Loucy (cell line): ENCODE data around the gene FAM222A.

Source experiments
- H2AFZ ChIP-seq: fragments of 200-600 bp; sonication (generic); 2 replicates; pipeline ENCODE4 v1.6.0; 2016; ENCODE audit warnings: antibody characterized with exemption, mild to moderate bottlenecking, low read length, moderate library complexity
- H3F3A ChIP-seq: fragments of 200-600 bp; 2 replicates; pipeline ENCODE4 v1.6.0; 2016; ENCODE audit warnings: antibody characterized with exemption, low read depth, mild to moderate bottlenecking
- H3K27me3 ChIP-seq: fragments of 200-600 bp; sonication (generic); 2 replicates; pipeline ENCODE4 v1.6.1; 2014; ENCODE audit warnings: low read length, mild to moderate bottlenecking; ENCODE audit not compliant: insufficient read depth, poor library complexity, severe bottlenecking
- H3K36me3 ChIP-seq: fragments of 200-600 bp; sonication (generic); 2 replicates; pipeline ENCODE4 v1.6.1; 2016; ENCODE audit warnings: low read length; ENCODE audit not compliant: insufficient read depth
- H3K4me1 ChIP-seq: fragments of 200-600 bp; sonication (generic); 2 replicates; pipeline ENCODE4 v1.5.1; 2014; ENCODE audit warnings: low read length, mild to moderate bottlenecking; ENCODE audit not compliant: insufficient read depth, poor library complexity, severe bottlenecking
- H3K4me2 ChIP-seq: fragments of 200-600 bp; sonication (generic); 2 replicates; pipeline ENCODE4 v1.6.0; 2014; ENCODE audit warnings: antibody characterized with exemption, low read length, low read depth, mild to moderate bottlenecking; ENCODE audit not compliant: poor library complexity, severe bottlenecking
- H3K4me3 ChIP-seq: fragments of 200-600 bp; sonication (generic); 2 replicates; pipeline ENCODE4 v1.5.1; 2014; ENCODE audit warnings: low read length, mild to moderate bottlenecking, mixed read lengths; ENCODE audit not compliant: poor library complexity, severe bottlenecking
- H3K79me2 ChIP-seq: fragments of 200-600 bp; sonication (generic); 2 replicates; pipeline ENCODE4 v1.6.1; 2014; ENCODE audit warnings: low read length; ENCODE audit not compliant: insufficient read depth
- H3K9ac ChIP-seq: fragments of 200-600 bp; sonication (generic); 2 replicates; pipeline ENCODE4 v1.6.0; 2014; ENCODE audit warnings: mild to moderate bottlenecking, low read depth, low read length, moderate library complexity; ENCODE audit not compliant: poor library complexity, severe bottlenecking
- H3K9me2 ChIP-seq: fragments of 200-600 bp; sonication (generic); replicated peaks from 2 replicates; pipeline ENCODE4 v1.6.1; 2016; ENCODE audit warnings: low read depth, low read length, mixed read lengths
- H3K9me3 ChIP-seq: fragments of 200-600 bp; sonication (generic); 2 replicates; pipeline ENCODE4 v1.6.1; 2014; ENCODE audit warnings: mild to moderate bottlenecking, antibody characterized with exemption, low read length, low read depth; ENCODE audit not compliant: insufficient read depth
- H4K20me1 ChIP-seq: fragments of 200-600 bp; sonication (generic); 2 replicates; pipeline ENCODE4 v1.6.0; 2014; ENCODE audit warnings: antibody characterized with exemption, low read length, mild to moderate bottlenecking; ENCODE audit not compliant: insufficient read depth, poor library complexity, severe bottlenecking
- EZH2phosphoT487 ChIP-seq: fragments of 200-600 bp; IDR thresholded peaks from 2 replicates; pipeline ENCODE4 v1.6.1; 2018; ENCODE audit warnings: antibody characterized with exemption, mild to moderate bottlenecking, moderate library complexity, borderline replicate concordance
- TF ChIP-seq, protein P1 (sequence below): fragments of 200-600 bp; sonication (generic); conservative IDR thresholded peaks from 2 replicates; pipeline ENCODE4 v1.5.1; 2014; ENCODE audit warnings: mild to moderate bottlenecking, antibody characterized with exemption, low read length

The FAM222A gene

DNA sequence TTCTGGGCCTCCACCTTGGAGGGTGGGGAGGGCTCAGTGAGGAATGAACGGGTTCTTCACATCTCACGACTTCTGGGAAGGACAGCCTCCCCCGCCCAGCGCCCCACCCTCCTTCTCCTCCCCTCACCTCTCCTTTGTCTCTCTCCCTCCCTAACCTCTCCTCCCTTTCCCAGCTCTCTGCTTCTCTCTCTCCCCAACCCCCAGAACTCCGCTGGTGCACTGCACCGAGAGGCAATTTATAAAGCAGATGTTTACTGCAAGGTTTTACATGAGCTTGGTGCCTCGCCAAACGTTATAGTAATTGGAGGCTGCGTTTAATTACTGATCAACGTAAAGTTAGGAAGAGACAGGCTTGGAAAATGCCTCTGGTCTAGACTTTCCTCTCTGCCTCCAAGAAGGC is 42.9 kb upstream of the FAM222A start:
- H3K4me2 ChIP-seq, result no peak overlapping the region

DNA sequence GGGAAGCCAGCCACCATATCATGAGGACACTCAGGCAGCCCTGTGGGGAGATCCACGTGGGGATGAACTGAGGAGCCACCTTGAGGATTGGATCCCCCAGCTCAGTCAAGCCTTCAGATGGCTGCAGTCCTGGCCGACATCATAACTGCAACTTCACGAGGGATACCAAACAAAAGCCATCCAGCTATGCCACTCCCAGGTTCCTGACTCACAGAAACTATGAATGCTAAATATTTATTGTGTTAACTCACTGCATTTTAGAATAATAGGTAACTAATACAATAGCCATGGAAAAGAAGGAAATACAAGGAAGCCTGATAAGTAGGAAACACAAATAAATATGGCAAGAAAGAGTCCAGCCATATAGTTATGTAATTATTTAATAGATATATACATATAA is 42.1 kb upstream of the FAM222A start:
- H3K4me2 ChIP-seq, result no peak overlapping the region
- H3K79me2 ChIP-seq, result no peaks in the 10 kb centered on the region
- TF ChIP-seq EZH2phosphoT487, result no peak
- TF ChIP-seq, protein P1, sequence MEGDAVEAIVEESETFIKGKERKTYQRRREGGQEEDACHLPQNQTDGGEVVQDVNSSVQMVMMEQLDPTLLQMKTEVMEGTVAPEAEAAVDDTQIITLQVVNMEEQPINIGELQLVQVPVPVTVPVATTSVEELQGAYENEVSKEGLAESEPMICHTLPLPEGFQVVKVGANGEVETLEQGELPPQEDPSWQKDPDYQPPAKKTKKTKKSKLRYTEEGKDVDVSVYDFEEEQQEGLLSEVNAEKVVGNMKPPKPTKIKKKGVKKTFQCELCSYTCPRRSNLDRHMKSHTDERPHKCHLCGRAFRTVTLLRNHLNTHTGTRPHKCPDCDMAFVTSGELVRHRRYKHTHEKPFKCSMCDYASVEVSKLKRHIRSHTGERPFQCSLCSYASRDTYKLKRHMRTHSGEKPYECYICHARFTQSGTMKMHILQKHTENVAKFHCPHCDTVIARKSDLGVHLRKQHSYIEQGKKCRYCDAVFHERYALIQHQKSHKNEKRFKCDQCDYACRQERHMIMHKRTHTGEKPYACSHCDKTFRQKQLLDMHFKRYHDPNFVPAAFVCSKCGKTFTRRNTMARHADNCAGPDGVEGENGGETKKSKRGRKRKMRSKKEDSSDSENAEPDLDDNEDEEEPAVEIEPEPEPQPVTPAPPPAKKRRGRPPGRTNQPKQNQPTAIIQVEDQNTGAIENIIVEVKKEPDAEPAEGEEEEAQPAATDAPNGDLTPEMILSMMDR, result no peak
- no peak overlapping the region for H3K4me3 ChIP-seq
- H3K9me2 ChIP-seq, result no peaks in the 10 kb centered on the region
- no peak overlapping the region for H3K9ac ChIP-seq
- H4K20me1 ChIP-seq, result no peaks in the 10 kb centered on the region
- H3F3A ChIP-seq, result no peaks in the 10 kb centered on the region
- no peaks in the 10 kb centered on the region for H3K36me3 ChIP-seq
- H3K27me3 ChIP-seq, result no peaks in the 10 kb centered on the region
- H3K9me3 ChIP-seq, result no peaks in the 10 kb centered on the region
- no peak overlapping the region for H2AFZ ChIP-seq
- H3K4me1 ChIP-seq, result no peaks in the 10 kb centered on the region

More for the DNA sequence above, 42.9 kb upstream of the FAM222A start:
- Histone ChIP-seq H3K9me2 (no peaks in the 10 kb centered on the region), H3K9ac (no peak overlapping the region), H4K20me1 (no peaks in the 10 kb centered on the region), H3K79me2 (no peaks in the 10 kb centered on the region), H3F3A (no peaks in the 10 kb centered on the region), H2AFZ (no peak overlapping the region), H3K27me3 (no peaks in the 10 kb centered on the region), H3K9me3 (no peaks in the 10 kb centered on the region), H3K36me3 (no peaks in the 10 kb centered on the region), H3K4me3 (no peak overlapping the region), H3K4me1 (no peaks in the 10 kb centered on the region)
- TF ChIP-seq, protein P1, result no peak
- no peak for TF ChIP-seq EZH2phosphoT487

DNA sequence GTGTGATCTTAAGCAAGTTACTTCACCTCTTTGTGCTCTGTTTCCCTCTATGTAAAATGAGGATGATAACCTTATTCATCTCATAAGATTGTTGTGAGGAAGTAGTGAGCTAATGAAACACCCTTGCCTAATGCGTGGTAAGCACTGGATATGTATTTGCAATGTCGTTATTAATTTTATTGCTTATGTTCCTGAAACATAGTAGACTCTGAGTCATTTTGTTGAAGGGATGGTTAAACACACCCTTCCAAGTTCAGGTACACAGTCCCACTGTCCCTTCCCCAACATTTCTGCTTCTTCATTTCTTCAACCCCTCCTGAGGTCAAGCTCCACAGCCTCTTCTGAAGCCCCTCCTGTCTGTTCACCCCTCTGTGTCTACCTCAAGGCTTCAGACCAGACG is 40.2 kb upstream of the FAM222A start:
- TF ChIP-seq EZH2phosphoT487, result no peak
- TF ChIP-seq, protein P1, result no peak
- Histone ChIP-seq H3K27me3 (no peaks in the 10 kb centered on the region), H3K9me2 (no peaks in the 10 kb centered on the region), H3K36me3 (no peaks in the 10 kb centered on the region), H2AFZ (no peak overlapping the region), H3K4me2 (no peak overlapping the region), H3K9ac (no peak overlapping the region), H3K9me3 (no peaks in the 10 kb centered on the region), H3K4me1 (no peaks in the 10 kb centered on the region), H4K20me1 (no peaks in the 10 kb centered on the region), H3K4me3 (no peak overlapping the region), H3F3A (no peaks in the 10 kb centered on the region), H3K79me2 (no peaks in the 10 kb centered on the region)
